ENCODE data around the gene EARS2. TPM values are rescaled to one million over a fixed set of nuclear protein-coding genes. Genes with fewer than 3 reads are reported as not detected.
"Not testable (repeated sequence)": the region's sequence is repeated elsewhere in the genome, so short reads cannot be mapped to it uniquely, and the experiment has no call there.

Gene EARS2
- polyA plus RNA-seq, 4 donors: 27.0 to 32.2 (median 31.1) TPM

DNA sequence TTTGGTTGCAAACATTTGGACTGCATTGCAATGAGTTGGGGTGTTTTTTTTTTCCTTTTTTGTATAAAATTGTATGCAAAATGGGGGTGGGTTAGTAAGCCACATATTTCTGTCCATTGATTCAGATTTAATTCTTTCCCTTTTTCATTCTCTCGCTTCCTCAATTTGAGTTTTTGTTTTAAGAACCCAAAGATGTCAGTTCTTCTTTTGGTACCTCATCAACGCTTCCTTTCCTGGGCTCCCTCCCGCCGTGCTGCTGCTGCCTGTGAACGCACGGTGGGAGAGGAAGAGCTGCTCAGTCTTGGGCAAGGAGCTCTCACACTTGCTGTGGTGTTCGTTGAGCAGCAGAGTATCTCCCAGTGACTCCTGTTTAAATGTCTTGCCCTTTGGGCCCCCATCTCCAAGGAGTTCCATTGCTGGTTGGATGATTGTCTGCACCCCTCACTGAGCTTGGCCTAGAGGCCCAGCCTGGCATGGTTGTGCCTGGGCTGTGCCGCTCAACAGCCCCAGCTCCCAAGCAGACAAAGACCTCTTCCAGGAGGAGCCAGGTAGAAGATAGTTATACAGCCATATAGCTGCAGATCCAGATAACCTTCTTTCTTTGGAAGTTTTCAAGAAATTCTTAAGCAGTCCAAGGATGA is 14.0 kb upstream of the EARS2 start:
- DNase-seq (ENCODE audit: low read depth in 4 of 4, low spot score in 3 of 4): no peak

DNA sequence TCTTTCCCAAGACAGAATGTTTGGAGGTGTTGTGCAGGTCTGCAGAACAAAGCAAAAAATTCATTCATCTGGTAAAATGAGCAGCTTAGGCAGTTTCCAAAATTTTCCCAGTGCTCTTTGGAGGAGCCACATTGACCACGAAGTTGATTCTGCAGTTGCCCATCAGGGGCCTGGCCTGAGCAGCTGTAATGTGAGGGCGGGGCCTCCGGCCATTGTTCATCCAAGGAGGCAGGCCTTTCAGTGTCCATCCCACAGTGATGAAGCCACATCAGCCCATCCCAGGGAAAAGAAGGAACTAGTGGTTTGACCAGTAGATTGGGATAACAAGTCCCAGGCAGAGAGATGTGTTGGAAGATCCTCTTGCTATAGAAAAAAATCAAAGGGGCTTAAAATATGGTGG is 10.5 kb upstream of the EARS2 start:
- DNase-seq (ENCODE audit: low read depth in 4 of 4, low spot score in 3 of 4): no peak

DNA sequence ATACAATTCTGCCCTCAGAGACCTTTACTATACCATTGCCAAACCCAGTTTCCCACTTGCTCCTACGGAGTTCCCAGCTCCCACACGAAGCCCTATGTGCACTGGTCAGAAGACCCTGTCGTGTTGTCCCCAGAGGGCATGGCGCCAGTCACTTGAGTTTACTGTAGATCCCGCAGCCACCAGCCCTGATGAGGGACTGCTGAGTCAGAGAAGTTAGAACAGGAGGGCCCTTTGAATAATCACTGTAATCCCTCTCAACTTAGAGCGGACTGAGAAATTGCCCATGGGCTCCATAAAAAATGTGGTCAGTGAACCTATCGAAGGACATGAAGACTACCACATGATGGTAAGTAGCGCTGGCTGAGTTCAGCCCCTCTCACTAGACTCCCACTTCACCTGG is 9.6 kb upstream of the EARS2 start:
- DNase-seq (ENCODE audit: low read depth in 4 of 4, low spot score in 3 of 4): no peak

- no peak for DNase-seq (ENCODE audit: low read depth in 4 of 4, low spot score in 3 of 4)
These were observed 7.6 kb upstream of the EARS2 start for GRCh38 chr16:23564575-23565363.

DNA sequence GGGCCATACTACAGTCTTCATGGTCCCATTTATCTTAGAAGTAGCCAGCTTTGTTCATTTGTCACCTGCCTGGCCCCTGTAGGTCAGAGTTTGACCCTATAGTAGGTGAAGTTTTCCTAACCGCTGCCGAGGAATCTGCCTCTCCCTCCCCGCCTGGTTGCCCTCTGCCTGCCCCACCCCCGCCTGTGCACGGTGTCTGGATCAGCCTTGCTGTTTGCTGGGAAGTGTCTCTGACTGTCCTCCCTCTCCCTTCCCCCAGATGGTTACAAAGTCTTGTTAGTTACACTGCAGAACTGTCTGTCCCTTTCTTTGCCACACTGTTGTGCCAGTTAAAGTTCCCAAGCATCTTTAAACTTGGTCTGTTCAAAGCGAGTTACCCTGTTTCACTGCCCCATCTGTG is 6.0 kb upstream of the EARS2 start:
- DNase-seq (ENCODE audit: low read depth in 4 of 4, low spot score in 3 of 4): no peak

GRCh38 chr16:23562505-23562904 is 5.4 kb upstream of the EARS2 start:
- DNase-seq (ENCODE audit: low read depth in 4 of 4, low spot score in 3 of 4): no peak

- no peak for DNase-seq (ENCODE audit: low read depth in 4 of 4, low spot score in 3 of 4)
These were observed 4.4 kb upstream of the EARS2 start for GRCh38 chr16:23561586-23561985.

- DNase-seq (ENCODE audit: low read depth in 4 of 4, low spot score in 3 of 4): peak in 1 of 4 donors; percentile 3
These were observed 891 bp upstream of the EARS2 start for GRCh38 chr16:23557779-23558702.

- no peak for DNase-seq (ENCODE audit: low read depth in 4 of 4, low spot score in 3 of 4)
These were observed 2.6 kb downstream of the EARS2 start for GRCh38 chr16:23554536-23554935.

GRCh38 chr16:23552161-23552560 is 5.0 kb downstream of the EARS2 start:
- no peak for DNase-seq (ENCODE audit: low read depth in 4 of 4, low spot score in 3 of 4)

DNA sequence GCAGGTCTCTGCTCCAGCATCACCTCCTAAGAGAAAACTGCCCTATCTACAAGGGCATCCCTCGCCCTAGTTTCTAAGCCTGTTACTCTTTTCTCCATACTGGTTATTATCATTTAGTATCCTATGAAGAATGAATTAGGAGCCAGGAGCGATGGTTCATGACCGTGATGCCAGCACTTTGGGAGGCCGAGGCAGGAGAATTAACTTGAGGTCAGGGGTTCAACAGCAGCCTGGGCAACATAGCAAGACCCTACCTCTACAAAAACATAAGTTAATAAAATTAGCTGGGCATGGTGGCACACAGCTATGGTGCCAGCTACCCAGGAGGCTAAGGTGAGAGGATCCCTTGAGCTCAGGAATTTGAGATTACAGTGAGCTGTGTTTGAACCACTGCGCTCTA is 7.2 kb downstream of the EARS2 start:
- DNase-seq (ENCODE audit: low read depth in 4 of 4, low spot score in 3 of 4): no peak

DNA sequence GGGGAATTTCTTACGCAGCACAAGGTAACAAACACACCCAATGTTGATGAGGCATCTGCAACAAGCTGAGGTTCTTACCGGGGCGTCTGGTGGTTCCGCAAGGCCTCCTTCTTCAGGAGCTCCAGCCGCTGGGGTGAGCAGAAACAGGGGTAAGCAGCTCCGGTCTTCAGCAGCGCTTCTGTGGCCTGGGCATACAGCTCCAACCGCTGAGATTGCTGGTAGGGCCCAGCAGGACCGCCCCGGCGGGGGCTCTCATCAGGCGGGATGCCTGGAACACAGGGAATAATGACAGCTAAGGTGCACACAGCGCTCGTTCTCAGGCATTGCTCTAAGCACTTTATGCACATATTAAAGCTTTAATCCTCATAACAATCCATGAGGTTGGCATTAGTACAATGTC is 12.7 kb downstream of the EARS2 start:
- no peak for DNase-seq (ENCODE audit: low read depth in 4 of 4, low spot score in 3 of 4)

- not testable (repeated sequence) for DNase-seq (ENCODE audit: low read depth in 4 of 4, low spot score in 3 of 4)
These were observed 16.4 kb downstream of the EARS2 start for GRCh38 chr16:23540817-23541178.

GRCh38 chr16:23539984-23540816 is 16.9 kb downstream of the EARS2 start:
- no peak for DNase-seq (ENCODE audit: low read depth in 4 of 4, low spot score in 3 of 4)

DNA sequence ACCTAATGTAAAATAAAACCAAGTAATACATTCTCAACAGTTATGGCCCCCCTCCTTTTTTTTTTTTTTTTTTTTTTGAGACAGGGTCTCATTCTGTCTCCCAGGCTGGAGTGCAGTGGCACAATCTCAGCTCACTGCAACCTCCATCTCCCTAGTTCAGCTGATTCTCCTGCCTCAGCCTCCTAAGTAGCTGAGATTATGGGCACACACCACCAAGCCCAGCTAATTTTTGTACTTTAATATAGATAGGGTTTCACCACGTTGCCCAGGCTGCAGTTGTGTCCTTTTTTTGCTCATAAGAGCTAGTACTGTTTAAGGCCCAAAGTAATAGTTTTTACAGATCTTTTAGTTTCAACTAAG is 18.3 kb downstream of the EARS2 start:
- no peak for DNase-seq (ENCODE audit: low read depth in 4 of 4, low spot score in 3 of 4)

DNA sequence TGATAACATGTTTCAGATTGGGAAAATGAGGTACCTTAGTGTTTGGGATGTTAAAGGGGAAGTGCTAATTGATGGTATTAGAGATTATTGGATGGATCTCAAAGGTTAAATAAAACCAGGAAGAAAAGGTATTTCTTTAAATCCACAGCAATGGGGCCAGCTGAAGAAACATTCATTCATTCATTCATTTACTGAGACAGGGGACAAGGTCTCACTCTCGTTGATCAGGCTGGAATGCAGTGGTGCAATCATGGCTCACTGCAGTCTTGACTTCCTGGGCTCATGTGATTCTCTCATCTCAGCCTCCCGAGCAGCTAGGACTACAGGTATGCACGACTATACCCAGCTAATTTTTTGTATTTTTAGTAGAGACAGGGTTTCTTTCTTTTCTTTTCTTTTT is 19.8 kb downstream of the EARS2 start:
- DNase-seq (ENCODE audit: low read depth in 4 of 4, low spot score in 3 of 4): no peak

GRCh38 chr16:23535901-23536300 is 21.2 kb downstream of the EARS2 start:
- DNase-seq (ENCODE audit: low read depth in 4 of 4, low spot score in 3 of 4): no peak

DNA sequence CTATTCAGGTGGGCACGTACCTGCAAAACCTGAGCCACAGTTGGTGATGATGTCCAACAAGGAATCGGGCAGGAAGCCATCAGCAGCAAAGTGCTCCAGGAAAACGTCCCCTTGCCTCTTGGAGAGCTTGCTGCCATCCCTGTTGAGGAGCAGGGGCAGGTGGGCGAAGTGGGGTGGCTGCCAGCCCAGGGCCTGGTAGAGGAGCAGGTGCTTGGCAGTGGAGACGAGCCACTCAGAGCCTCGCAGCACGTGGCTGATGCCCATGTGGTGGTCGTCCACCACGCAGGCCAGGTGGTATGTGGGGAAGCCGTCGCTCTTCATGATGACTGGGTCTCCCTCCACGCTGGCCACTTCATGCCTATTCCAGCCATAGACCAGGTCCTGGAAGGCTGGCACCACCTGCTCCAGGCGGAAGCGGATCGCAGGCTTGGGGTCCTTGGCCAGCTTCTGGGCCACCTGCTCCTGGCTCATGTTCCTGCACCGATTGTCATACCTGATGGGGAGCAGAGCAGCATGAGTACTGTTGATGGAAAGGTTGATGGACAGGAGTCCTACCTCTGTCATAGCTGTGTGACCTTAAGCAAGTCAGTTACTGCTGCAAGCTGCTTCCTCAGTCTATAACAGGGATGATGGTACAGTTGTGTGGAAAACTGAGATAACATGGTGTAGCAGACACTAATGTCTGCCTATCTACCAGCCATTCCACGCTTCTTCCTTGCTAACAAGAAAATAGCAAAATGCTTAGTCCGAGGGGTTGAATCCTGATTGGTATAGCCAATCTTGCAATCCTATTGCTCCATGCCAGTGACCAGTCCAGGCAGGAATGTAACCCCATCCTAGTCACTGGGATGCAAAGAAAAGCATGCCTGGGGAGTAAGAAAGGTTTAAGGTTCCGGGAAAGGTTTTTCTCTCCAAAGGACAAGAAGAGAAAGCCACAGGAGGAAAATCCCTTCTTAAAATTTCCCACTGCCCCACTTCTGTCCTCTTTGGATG is 22.0 kb downstream of the EARS2 start:
- no peak for DNase-seq (ENCODE audit: low read depth in 4 of 4, low spot score in 3 of 4)

- DNase-seq (ENCODE audit: low read depth in 4 of 4, low spot score in 3 of 4): no peak
These were observed 24.7 kb downstream of the EARS2 start for GRCh38 chr16:23532448-23532847.

Data from right renal pelvis (tissue), 4 donors.